ENCODE results near the gene ZNF236.
"Not testable (repeated sequence)": the region's sequence is repeated elsewhere in the genome, so short reads cannot be mapped to it uniquely, and the experiment has no call there.

ZNF236 gene

GRCh38 chr18:76914314-76914713, 92.0 kb downstream of the ZNF236 start:
- no peak for DNase-seq

- DNase-seq = no peak
Observed at GRCh38 chr18:76914796-76915195, 92.4 kb downstream of the ZNF236 start.

GRCh38 chr18:76915456-76915855, 93.1 kb downstream of the ZNF236 start:
- no peak for DNase-seq

- no peak for DNase-seq
Observed at GRCh38 chr18:76920974-76921373, 98.6 kb downstream of the ZNF236 start.

GRCh38 chr18:76922107-76922506, 99.8 kb downstream of the ZNF236 start:
- peak; percentile 23 for DNase-seq

GRCh38 chr18:76923485-76924085, 101.2 kb downstream of the ZNF236 start:
- DNase-seq = no peak

GRCh38 chr18:76925501-76925900, 103.1 kb downstream of the ZNF236 start:
- DNase-seq = no peak

- DNase-seq = no peak
Observed at GRCh38 chr18:76927223-76927725, 104.9 kb downstream of the ZNF236 start.

- no peak for DNase-seq
Observed at GRCh38 chr18:76928179-76928868, 106.0 kb downstream of the ZNF236 start.

GRCh38 chr18:76931171-76931570, 108.8 kb downstream of the ZNF236 start:
- DNase-seq = no peak

- no peak for DNase-seq
Observed at GRCh38 chr18:76932026-76932819, 109.9 kb downstream of the ZNF236 start.

- DNase-seq = no peak
Observed at GRCh38 chr18:76935722-76936337, 113.5 kb downstream of the ZNF236 start.

- DNase-seq = no peak
Observed at GRCh38 chr18:76936877-76937276, 114.5 kb downstream of the ZNF236 start.

GRCh38 chr18:76937597-76937996, 115.2 kb downstream of the ZNF236 start:
- DNase-seq = no peak

GRCh38 chr18:76938619-76939018, 116.3 kb downstream of the ZNF236 start:
- DNase-seq = no peak

- DNase-seq = no peak
Observed at GRCh38 chr18:76941284-76941683, 118.9 kb downstream of the ZNF236 start.

GRCh38 chr18:76943542-76944339, 121.4 kb downstream of the ZNF236 start:
- no peak for DNase-seq

GRCh38 chr18:76944346-76944745, 122.0 kb downstream of the ZNF236 start:
- not testable (repeated sequence) for DNase-seq

- no peak for DNase-seq
Observed at GRCh38 chr18:76948345-76948744, 126.0 kb downstream of the ZNF236 start.

- no peak for DNase-seq
Observed at GRCh38 chr18:76951456-76952247, 129.3 kb downstream of the ZNF236 start.

GRCh38 chr18:76952747-76953146, 130.4 kb downstream of the ZNF236 start:
- no peak for DNase-seq

GRCh38 chr18:76953156-76953555, 130.8 kb downstream of the ZNF236 start:
- no peak for DNase-seq
